ENCODE data around the gene RABEPK. TPM values are rescaled to one million over a fixed set of nuclear protein-coding genes. Genes with fewer than 3 reads are reported as not detected.
"Not testable (repeated sequence)": the region's sequence is repeated elsewhere in the genome, so short reads cannot be mapped to it uniquely, and the experiment has no call there.

Gene RABEPK
- total and polyA plus RNA-seq, 7 experiments from 2014 or later, result 10.7 to 52.5 (median 17.5) TPM

DNA sequence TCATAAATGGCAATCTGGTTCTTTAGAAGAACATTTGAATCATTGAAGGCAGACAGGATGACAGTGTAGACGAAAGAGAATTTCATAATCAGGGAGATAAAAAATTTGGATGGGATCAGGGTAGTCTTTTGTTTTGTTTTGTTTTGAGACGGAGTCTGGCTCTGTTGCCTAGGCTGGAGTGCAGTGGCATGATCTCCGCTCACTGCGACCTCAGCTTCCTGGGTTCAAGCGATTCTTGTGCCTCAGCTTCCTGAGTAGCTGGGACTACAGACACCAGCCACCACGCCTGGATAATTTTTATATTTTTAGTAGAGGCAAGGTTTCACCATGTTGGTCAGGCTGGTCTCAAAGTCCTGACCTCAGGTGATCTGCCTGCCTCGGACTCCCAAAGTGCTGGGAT lies 63.7 kb downstream of the RABEPK start:
- H3K27me3 ChIP-seq (ENCODE audit: control insufficient read depth in 2 of 2, insufficient read depth in 2 of 2, low read length in 2 of 2); CTCF ChIA-PET; H3K36me3 ChIP-seq (ENCODE audit: control insufficient read depth in 2 of 3, insufficient read depth in 3 of 3, low read length in 3 of 3); H3K9me3 Mint-ChIP-seq; ATAC-seq; H3K27me3 Mint-ChIP-seq; H3K9me3 ChIP-seq (ENCODE audit: control insufficient read depth in 2 of 3, low read length in 3 of 3): not testable (repeated sequence)
- peak overlapping the region; percentile 74 to 99 (median 98) for H3K4me3 Mint-ChIP-seq
- H3K4me1 Mint-ChIP-seq, result peaks cover 33 to 65% (median 50%) of the 10 kb centered on the region in 7 donors
- peaks cover 0 to 19% (median 16%) of the 10 kb centered on the region in 5 donors for H3K36me3 Mint-ChIP-seq
- Histone ChIP-seq H3K4me1 (ENCODE audit: control insufficient read depth in 2 of 2, insufficient read depth in 2 of 2, low read length in 2 of 2) (peaks cover 8 to 24% of the 10 kb centered on the region in 2 donors), H3K4me3 (ENCODE audit: low read length) (peak overlapping the region; percentile 11), H3K27ac (ENCODE audit: low read depth, low read length) (peak overlapping the region; percentile 53)
- POLR2A ChIA-PET, result interaction anchor here (0.7 to 0.9 kb wide), 4 partner anchors 15 to 116 kb away, joined by 3 to 6 read pairs (median 4); partner anchors contain the start of gene HSPA5
- peak overlapping the region; percentile 75 to 90 (median 81) for H3K27ac Mint-ChIP-seq
- peak in 6 of 9 donors; percentile 32 to 54 (median 50) for DNase-seq
- intact Hi-C loops (cut with micrococcal nuclease), result loop anchor here in 1 of 2 donors (10.0 kb wide), 1 partner anchor 101 kb away; no protein-coding TSS in a partner anchor

DNA sequence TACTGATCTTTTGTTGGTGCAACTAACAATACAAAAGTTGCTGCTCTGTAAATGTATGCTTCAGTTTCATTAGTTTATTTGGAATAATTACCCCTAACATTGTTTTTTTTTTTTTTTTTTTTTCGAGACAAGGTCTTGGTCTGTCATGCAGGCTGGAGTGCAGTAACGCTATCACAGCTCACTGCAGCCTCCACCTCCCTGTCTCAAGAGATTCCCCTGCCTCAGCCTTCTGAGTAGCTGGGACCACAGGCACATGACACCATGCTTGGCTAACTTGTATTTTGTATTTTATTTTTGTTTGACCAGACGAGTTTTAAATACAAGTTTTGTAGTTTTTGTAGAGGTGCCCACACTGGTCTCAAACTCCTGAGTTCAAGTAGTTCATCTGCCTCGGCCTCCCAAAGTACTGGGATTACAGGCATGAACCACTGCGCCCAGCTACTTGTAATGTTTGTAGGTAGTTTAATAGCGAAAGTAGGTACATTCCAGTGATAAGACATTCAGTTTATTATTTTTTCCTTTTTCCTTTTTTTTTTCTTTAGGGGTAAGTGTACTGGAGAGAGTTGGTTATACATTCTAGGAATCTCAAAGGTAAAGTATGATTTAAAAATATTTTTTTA lies 68.2 kb downstream of the RABEPK start:
- ATAC-seq (no peak), DNase-seq (no peak)
- H3K36me3 Mint-ChIP-seq, result peaks cover 0 to 27% (median 19%) of the 10 kb centered on the region in 5 donors
- H3K4me1 Mint-ChIP-seq, result peaks cover 35 to 72% (median 59%) of the 10 kb centered on the region in 7 donors
- H3K4me3 ChIP-seq (ENCODE audit: low read length), result no peak overlapping the region
- no peaks in the 10 kb centered on the region for H3K27me3 ChIP-seq (ENCODE audit: control insufficient read depth in 2 of 2, insufficient read depth in 2 of 2, low read length in 2 of 2)
- H3K4me3 Mint-ChIP-seq, result peak overlapping the region in 3 of 10 donors; percentile 23 to 40 (median 34)
- CTCF ChIA-PET, result interaction anchor here (0.6 kb wide), 1 partner anchor 12 kb away, joined by 3 read pairs; no protein-coding TSS in a partner anchor
- POLR2A ChIA-PET, result interaction anchor here (0.6 to 1.0 kb wide), 3 partner anchors 8 to 267 kb away, joined by 3 to 5 read pairs (median 3); no protein-coding TSS in a partner anchor
- peaks cover 0 to 8% (median 0%) of the 10 kb centered on the region in 3 experiments for H3K36me3 ChIP-seq (ENCODE audit: control insufficient read depth in 2 of 3, insufficient read depth in 3 of 3, low read length in 3 of 3)
- H3K9me3 Mint-ChIP-seq, result no peaks in the 10 kb centered on the region
- intact Hi-C loops (cut with micrococcal nuclease), result loop anchor here in 1 of 2 donors (10.0 kb wide), 1 partner anchor 96 kb away; no protein-coding TSS in a partner anchor
- no peaks in the 10 kb centered on the region for H3K9me3 ChIP-seq (ENCODE audit: control insufficient read depth in 2 of 3, low read length in 3 of 3)
- H3K27ac ChIP-seq (ENCODE audit: low read depth, low read length), result no peak overlapping the region
- peaks cover 3 to 18% of the 10 kb centered on the region in 2 donors for H3K4me1 ChIP-seq (ENCODE audit: control insufficient read depth in 2 of 2, insufficient read depth in 2 of 2, low read length in 2 of 2)
- no peaks in the 10 kb centered on the region for H3K27me3 Mint-ChIP-seq
- H3K27ac Mint-ChIP-seq, result peak overlapping the region in 3 of 9 donors; percentile 24 to 62 (median 60)

DNA sequence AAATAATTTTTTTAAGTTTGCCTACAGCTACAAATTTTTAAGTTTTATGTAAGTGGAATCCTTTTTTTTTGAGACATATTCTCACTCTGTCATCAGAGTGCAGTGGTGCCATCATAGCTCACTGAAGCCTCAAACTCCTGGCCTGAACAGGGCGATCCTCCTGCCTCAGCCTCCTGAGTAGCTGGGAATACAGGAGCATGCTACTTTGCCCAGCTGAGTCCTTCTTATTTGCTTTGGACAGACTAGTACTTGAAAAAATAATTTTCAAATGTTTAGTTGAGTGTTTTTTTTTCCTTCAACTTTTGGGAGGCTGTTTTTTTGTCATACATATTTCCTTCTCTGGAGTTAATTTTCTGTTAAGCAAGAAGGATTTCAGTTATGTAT lies 68.7 kb downstream of the RABEPK start:
- intact Hi-C loops (cut with micrococcal nuclease), result loop anchor here in 1 of 2 donors (10.0 kb wide), 1 partner anchor 96 kb away; no protein-coding TSS in a partner anchor
- Mint-ChIP-seq H3K4me1 (peaks cover 31 to 68% (median 55%) of the 10 kb centered on the region in 7 donors), H3K4me3 (peak overlapping the region in 1 of 10 donors; percentile 38), H3K27ac (no peak overlapping the region), H3K9me3 (no peaks in the 10 kb centered on the region), H3K27me3 (no peaks in the 10 kb centered on the region), H3K36me3 (peaks cover 0 to 28% (median 14%) of the 10 kb centered on the region in 5 donors)
- DNase-seq (no peak), ATAC-seq (no peak)
- CTCF ChIA-PET, result no interaction called here
- Histone ChIP-seq H3K4me1 (ENCODE audit: control insufficient read depth in 2 of 2, insufficient read depth in 2 of 2, low read length in 2 of 2) (peaks cover 3 to 14% of the 10 kb centered on the region in 2 donors), H3K9me3 (ENCODE audit: control insufficient read depth in 2 of 3, low read length in 3 of 3) (no peaks in the 10 kb centered on the region), H3K36me3 (ENCODE audit: control insufficient read depth in 2 of 3, insufficient read depth in 3 of 3, low read length in 3 of 3) (peaks cover 0 to 8% (median 0%) of the 10 kb centered on the region in 3 experiments), H3K4me3 (ENCODE audit: low read length) (no peak overlapping the region), H3K27me3 (ENCODE audit: control insufficient read depth in 2 of 2, insufficient read depth in 2 of 2, low read length in 2 of 2) (no peaks in the 10 kb centered on the region), H3K27ac (ENCODE audit: low read depth, low read length) (no peak overlapping the region)
- POLR2A ChIA-PET, result interaction anchor here (1.0 to 1.3 kb wide), 2 partner anchors 8 to 22 kb away, joined by 3 read pairs; no protein-coding TSS in a partner anchor

DNA sequence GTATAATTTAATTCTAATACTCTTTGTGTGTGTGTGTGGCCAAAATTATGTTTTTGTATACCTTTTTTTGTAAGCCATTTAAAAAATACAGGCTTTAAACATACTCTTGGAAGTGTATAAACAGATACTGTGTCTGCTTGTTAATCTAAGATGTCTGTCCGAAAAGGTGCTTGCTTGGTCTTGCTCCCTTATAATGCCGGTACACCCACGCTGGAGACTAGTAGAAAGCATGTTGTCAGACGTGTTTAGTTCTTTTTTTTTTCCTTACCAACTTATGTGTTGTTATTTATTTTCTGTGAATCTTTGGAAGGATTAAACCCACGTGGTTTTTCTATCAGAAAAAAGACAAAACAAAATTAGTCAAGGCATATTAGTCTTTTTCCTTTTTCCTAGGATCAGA lies 70.7 kb downstream of the RABEPK start:
- Histone ChIP-seq H3K27ac (ENCODE audit: low read depth, low read length) (no peak overlapping the region), H3K27me3 (ENCODE audit: control insufficient read depth in 2 of 2, insufficient read depth in 2 of 2, low read length in 2 of 2) (no peaks in the 10 kb centered on the region), H3K36me3 (ENCODE audit: control insufficient read depth in 2 of 3, insufficient read depth in 3 of 3, low read length in 3 of 3) (peaks cover 0 to 8% (median 0%) of the 10 kb centered on the region in 3 experiments), H3K4me1 (ENCODE audit: control insufficient read depth in 2 of 2, insufficient read depth in 2 of 2, low read length in 2 of 2) (peaks cover 0 to 6% of the 10 kb centered on the region in 2 donors), H3K4me3 (ENCODE audit: low read length) (no peak overlapping the region), H3K9me3 (ENCODE audit: control insufficient read depth in 2 of 3, low read length in 3 of 3) (no peaks in the 10 kb centered on the region)
- intact Hi-C loops (cut with micrococcal nuclease), result no loop called here
- Mint-ChIP-seq H3K9me3 (no peaks in the 10 kb centered on the region), H3K36me3 (peaks cover 0 to 24% (median 11%) of the 10 kb centered on the region in 5 donors), H3K4me1 (peaks cover 18 to 58% (median 44%) of the 10 kb centered on the region in 7 donors), H3K27me3 (no peaks in the 10 kb centered on the region), H3K27ac (peak overlapping the region in 2 of 9 donors; percentile 13 to 25), H3K4me3 (no peak overlapping the region)
- no peak for ATAC-seq
- DNase-seq, result no peak
- CTCF ChIA-PET, result no interaction called here
- POLR2A ChIA-PET, result no interaction called here

DNA sequence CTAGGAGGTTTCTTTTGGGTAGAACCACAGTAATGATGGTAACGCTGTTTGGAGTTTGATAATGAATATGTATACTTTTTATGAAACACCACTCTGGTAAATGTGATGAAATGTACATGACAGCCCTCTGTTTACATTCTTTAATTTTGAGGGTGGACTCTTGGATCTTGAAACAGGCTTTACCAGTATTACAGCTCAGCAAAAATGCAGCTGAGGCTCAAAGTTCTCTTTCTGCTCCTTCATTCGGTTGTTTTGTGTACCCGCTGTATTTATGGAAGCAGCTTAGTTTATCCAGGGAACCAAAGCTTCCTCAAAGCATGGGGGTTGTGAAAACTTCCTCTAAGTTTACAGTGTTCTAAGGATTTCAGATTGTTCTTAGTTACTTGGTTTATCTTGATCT lies 72.4 kb downstream of the RABEPK start:
- ChIA-PET CTCF (no interaction called here), POLR2A (no interaction called here)
- Mint-ChIP-seq H3K4me3 (peak overlapping the region in 3 of 10 donors; percentile 2 to 30 (median 25)), H3K4me1 (peaks cover 15 to 56% (median 44%) of the 10 kb centered on the region in 7 donors), H3K9me3 (no peaks in the 10 kb centered on the region), H3K27ac (peak overlapping the region in 1 of 9 donors; percentile 20), H3K27me3 (no peaks in the 10 kb centered on the region), H3K36me3 (peaks cover 0 to 17% (median 13%) of the 10 kb centered on the region in 5 donors)
- no peak for ATAC-seq
- Histone ChIP-seq H3K4me3 (ENCODE audit: low read length) (no peak overlapping the region), H3K9me3 (ENCODE audit: control insufficient read depth in 2 of 3, low read length in 3 of 3) (no peaks in the 10 kb centered on the region), H3K36me3 (ENCODE audit: control insufficient read depth in 2 of 3, insufficient read depth in 3 of 3, low read length in 3 of 3) (peaks cover 0 to 4% (median 0%) of the 10 kb centered on the region in 3 experiments), H3K27ac (ENCODE audit: low read depth, low read length) (no peak overlapping the region), H3K27me3 (ENCODE audit: control insufficient read depth in 2 of 2, insufficient read depth in 2 of 2, low read length in 2 of 2) (no peaks in the 10 kb centered on the region), H3K4me1 (ENCODE audit: control insufficient read depth in 2 of 2, insufficient read depth in 2 of 2, low read length in 2 of 2) (peaks cover 0 to 6% of the 10 kb centered on the region in 2 donors)
- no peak for DNase-seq
- intact Hi-C loops (cut with micrococcal nuclease), result no loop called here

DNA sequence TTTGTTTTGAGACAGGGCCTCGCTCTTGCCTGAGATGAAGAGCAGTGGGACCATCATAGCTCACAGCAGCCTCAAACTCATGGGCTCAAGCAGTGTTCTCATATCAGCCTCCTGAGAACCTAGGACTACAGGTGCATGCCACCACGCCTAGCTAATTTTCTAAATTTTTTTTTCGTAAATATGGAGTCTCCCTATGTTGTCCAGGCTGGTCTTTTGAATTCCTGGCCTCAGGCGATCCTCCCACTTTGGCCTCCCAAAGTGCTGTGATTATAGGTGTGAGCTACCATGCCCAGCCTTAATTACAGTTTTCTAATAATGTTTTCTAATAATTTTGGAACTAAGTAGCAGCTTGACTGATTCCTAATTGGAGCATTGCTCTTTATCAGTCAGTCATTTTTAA lies 76.4 kb downstream of the RABEPK start:
- CTCF ChIA-PET, result no interaction called here
- no peak for ATAC-seq

More for the DNA sequence above, 76.4 kb downstream of the RABEPK start:
- H3K4me1 Mint-ChIP-seq, result peaks cover 9 to 33% (median 29%) of the 10 kb centered on the region in 7 donors
- H3K9me3 Mint-ChIP-seq, result no peaks in the 10 kb centered on the region
- peaks cover 0 to 10% (median 7%) of the 10 kb centered on the region in 5 donors for H3K36me3 Mint-ChIP-seq
- H3K9me3 ChIP-seq (ENCODE audit: control insufficient read depth in 2 of 3, low read length in 3 of 3), result no peaks in the 10 kb centered on the region
- no peaks in the 10 kb centered on the region for H3K27me3 ChIP-seq (ENCODE audit: control insufficient read depth in 2 of 2, insufficient read depth in 2 of 2, low read length in 2 of 2)
- no peak overlapping the region for H3K4me3 Mint-ChIP-seq
- H3K4me3 ChIP-seq (ENCODE audit: low read length), result no peak overlapping the region
- peaks cover 0 to 4% (median 4%) of the 10 kb centered on the region in 3 experiments for H3K36me3 ChIP-seq (ENCODE audit: control insufficient read depth in 2 of 3, insufficient read depth in 3 of 3, low read length in 3 of 3)
- intact Hi-C loops (cut with micrococcal nuclease), result no loop called here
- no peak for DNase-seq
- peaks cover 0 to 6% of the 10 kb centered on the region in 2 donors for H3K4me1 ChIP-seq (ENCODE audit: control insufficient read depth in 2 of 2, insufficient read depth in 2 of 2, low read length in 2 of 2)
- H3K27me3 Mint-ChIP-seq, result no peaks in the 10 kb centered on the region
- H3K27ac Mint-ChIP-seq, result no peak overlapping the region
- POLR2A ChIA-PET, result interaction anchor here (0.5 to 1.9 kb wide), 2 partner anchors 35 to 50 kb away, joined by 6 read pairs; partner anchors contain the start of gene HSPA5
- no peak overlapping the region for H3K27ac ChIP-seq (ENCODE audit: low read depth, low read length)

Data from naive thymus-derived CD4-positive, alpha-beta T cell (primary cell).